Gastrocnemius medialis (tissue), 4 donors: ENCODE results near the gene STARD13. TPM values are rescaled to one million over a fixed set of nuclear protein-coding genes. Genes with fewer than 3 reads are reported as not detected.

Experiments
- ATAC-seq, 2 donors: fragments of 150-250 bp; one replicate each; pipeline ENCODE4 v1.9.1; 2016
- DNase-seq, 2 donors: peaks; one replicate each; pipeline ENCODE4 v3.0.0-alpha.2; 2019
- H3K27ac ChIP-seq, 4 donors: fragments of 200-600 bp; sonication (generic); 1 replicate in 1 of 4; 2 replicates in 3 of 4; pipeline ENCODE4 v1.5.1; 2016 to 2018; ENCODE audit warnings: mild to moderate bottlenecking in 2 of 4, moderate library complexity in 1 of 4
- H3K27me3 ChIP-seq, 3 donors: fragments of 200-600 bp; sonication (generic) in 2 of 3; 1 replicate in 1 of 3; 2 replicates in 2 of 3; pipeline versions ENCODE4 v1.5.1 to v1.6.0; 2016 to 2019; ENCODE audit warnings: mild to moderate bottlenecking in 1 of 3, moderate library complexity in 1 of 3
- H3K36me3 ChIP-seq, 2 donors: fragments of 200-600 bp; sonication (generic) in 1 of 2; one replicate each; pipeline ENCODE4 v1.5.1; 2017 to 2018
- H3K4me1 ChIP-seq, 2 donors: fragments of 200-600 bp; sonication (generic) in 1 of 2; one replicate each; pipeline ENCODE4 v1.5.1; 2016 to 2017; ENCODE audit warnings: mild to moderate bottlenecking in 2 of 2
- H3K4me3 ChIP-seq, 4 donors: fragments of 200-600 bp; sonication (generic) in 3 of 4; 1 replicate in 1 of 4; 2 replicates in 3 of 4; pipeline ENCODE4 v1.5.1; 2016 to 2019; ENCODE audit warnings: mild to moderate bottlenecking in 2 of 4
- H3K9me3 ChIP-seq, 3 donors: fragments of 200-600 bp; sonication (generic) in 2 of 3; 1 replicate in 1 of 3; 2 replicates in 2 of 3; pipeline ENCODE4 v1.5.1; 2016 to 2019
- POLR2A ChIP-seq, 2 donors: fragments of 450-650 bp; IDR thresholded peaks; one replicate each; pipeline ENCODE4 v1.6.1; 2017; ENCODE audit warnings: antibody characterized with exemption in 2 of 2, mild to moderate bottlenecking in 2 of 2, moderate library complexity in 2 of 2
- in situ Hi-C, 4 donors: fragments of 200-750 bp; cut with MboI; loops; one replicate each; pipeline versions ENCODE4 v1.15.0 to v1.8.0; 2017; ENCODE audit warnings: low sequenced_read_pairs in 4 of 4
- intact Hi-C: fragments of 100-400 bp; cut with DNase I; formaldehyde crosslinking; loops from one replicate; pipeline ENCODE4 v1.15.1; 2023; ENCODE audit warnings: low total_unique reads
- total RNA-seq, 4 donors: library from RNA; depleted of rRNA; stranded (reverse); fragments of >200 nt; gene quantifications; one replicate each; pipeline versions ENCODE4 v1.1.0 to v1.2.3, GENCODE V29; 2016
- TF ChIP-seq, protein P1 (sequence below), 5 experiments: fragments of 450-650 bp in 3 of 5; fragments of 200-600 bp in 2 of 5; sonication (generic) in 2 of 5; IDR thresholded peaks in 4 of 5; conservative IDR thresholded peaks in 1 of 5; 1 replicate in 4 of 5; 2 replicates in 1 of 5; pipeline ENCODE4 v1.5.1; 2016 to 2019; ENCODE audit warnings: antibody characterized with exemption in 5 of 5, mild to moderate bottlenecking in 3 of 5, moderate library complexity in 3 of 5

Gene STARD13
- total RNA-seq, 4 donors from 2014 or later = 7.7 to 19.3 (median 12.0) TPM

DNA sequence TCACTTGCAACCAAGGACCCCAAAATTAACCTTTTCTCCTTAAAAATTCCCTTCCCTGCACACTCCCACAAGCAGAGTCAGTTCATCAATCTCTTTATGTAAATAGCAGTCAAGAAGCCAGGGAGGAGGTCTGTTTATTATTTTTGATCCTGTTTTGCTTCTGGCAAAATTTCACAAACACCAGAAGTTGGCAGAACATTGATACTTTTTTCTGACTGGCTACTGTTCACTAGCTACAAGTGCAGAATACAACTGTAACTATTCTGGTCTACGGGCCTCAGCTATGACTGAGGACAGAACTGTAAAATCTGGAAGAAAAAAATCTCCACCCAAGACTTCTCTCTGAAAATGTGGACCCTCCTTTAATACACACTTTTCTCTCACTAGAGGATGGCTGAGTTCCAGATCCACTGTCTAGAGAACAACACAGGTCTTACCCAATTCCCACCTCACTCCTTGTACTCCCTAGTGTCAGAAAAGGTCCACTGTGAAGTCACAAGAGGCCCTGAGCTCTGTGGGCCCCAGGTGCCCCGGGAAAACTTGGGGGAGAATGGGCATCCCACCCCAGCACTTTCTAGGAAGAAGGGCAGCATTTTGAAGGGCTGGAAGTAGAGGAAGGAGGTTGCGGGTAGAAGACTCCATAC, 14.5 kb downstream of the STARD13 start:
- peak overlapping the region in 2 of 4 donors; percentile 16 to 24 for H3K27ac ChIP-seq
- H3K36me3 ChIP-seq = no peaks in the 10 kb centered on the region
- H3K27me3 ChIP-seq = no peaks in the 10 kb centered on the region
- TF ChIP-seq, protein P1, sequence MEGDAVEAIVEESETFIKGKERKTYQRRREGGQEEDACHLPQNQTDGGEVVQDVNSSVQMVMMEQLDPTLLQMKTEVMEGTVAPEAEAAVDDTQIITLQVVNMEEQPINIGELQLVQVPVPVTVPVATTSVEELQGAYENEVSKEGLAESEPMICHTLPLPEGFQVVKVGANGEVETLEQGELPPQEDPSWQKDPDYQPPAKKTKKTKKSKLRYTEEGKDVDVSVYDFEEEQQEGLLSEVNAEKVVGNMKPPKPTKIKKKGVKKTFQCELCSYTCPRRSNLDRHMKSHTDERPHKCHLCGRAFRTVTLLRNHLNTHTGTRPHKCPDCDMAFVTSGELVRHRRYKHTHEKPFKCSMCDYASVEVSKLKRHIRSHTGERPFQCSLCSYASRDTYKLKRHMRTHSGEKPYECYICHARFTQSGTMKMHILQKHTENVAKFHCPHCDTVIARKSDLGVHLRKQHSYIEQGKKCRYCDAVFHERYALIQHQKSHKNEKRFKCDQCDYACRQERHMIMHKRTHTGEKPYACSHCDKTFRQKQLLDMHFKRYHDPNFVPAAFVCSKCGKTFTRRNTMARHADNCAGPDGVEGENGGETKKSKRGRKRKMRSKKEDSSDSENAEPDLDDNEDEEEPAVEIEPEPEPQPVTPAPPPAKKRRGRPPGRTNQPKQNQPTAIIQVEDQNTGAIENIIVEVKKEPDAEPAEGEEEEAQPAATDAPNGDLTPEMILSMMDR (IDR thresholded peaks at IDR 0.05 in 4 of 5, conservative IDR thresholded peaks at IDR 0.05 in 1 of 5) = no peak
- TF ChIP-seq POLR2A (IDR thresholded peaks at IDR 0.05) = no peak
- H3K4me3 ChIP-seq = no peak overlapping the region
- H3K4me1 ChIP-seq = peaks cover 24 to 31% of the 10 kb centered on the region in 2 donors
- intact Hi-C loops (loop anchor here (1.0 kb wide), 1 partner anchor 8 kb away; no protein-coding TSS in a partner anchor), in situ Hi-C loops (no loop called here)
- DNase-seq (no peak), ATAC-seq (peak; percentile 46 to 62)
- no peaks in the 10 kb centered on the region for H3K9me3 ChIP-seq

DNA sequence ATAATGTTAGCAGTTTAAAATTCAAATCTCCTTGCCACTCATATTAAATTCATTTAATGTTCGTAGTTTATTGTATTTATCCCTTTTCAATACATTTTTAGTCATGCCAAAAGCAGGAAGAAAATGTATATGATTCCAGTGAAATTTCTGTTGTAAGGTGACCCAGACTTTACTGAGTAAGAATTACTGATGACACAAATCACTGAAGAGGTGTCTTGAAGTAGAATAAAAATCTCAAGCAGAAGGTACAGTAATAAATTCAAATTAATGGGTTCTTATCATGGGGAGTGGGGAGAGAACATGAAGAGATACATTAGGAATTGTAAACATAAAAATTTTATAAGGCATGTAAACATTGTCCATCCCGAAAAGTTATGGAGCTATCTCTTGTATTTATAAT, 19.9 kb downstream of the STARD13 start:
- Histone ChIP-seq H3K4me3 (no peak overlapping the region), H3K4me1 (peaks cover 35 to 53% of the 10 kb centered on the region in 2 donors), H3K27ac (no peak overlapping the region), H3K9me3 (no peaks in the 10 kb centered on the region), H3K36me3 (no peaks in the 10 kb centered on the region), H3K27me3 (no peaks in the 10 kb centered on the region)
- DNase-seq = no peak
- TF ChIP-seq, protein P1 (IDR thresholded peaks at IDR 0.05 in 4 of 5, conservative IDR thresholded peaks at IDR 0.05 in 1 of 5) = no peak
- TF ChIP-seq POLR2A (IDR thresholded peaks at IDR 0.05) = no peak
- in situ Hi-C loops (no loop called here), intact Hi-C loops (loop anchor here (2.0 kb wide), 1 partner anchor 15 kb away; no protein-coding TSS in a partner anchor)
- no peak for ATAC-seq

DNA sequence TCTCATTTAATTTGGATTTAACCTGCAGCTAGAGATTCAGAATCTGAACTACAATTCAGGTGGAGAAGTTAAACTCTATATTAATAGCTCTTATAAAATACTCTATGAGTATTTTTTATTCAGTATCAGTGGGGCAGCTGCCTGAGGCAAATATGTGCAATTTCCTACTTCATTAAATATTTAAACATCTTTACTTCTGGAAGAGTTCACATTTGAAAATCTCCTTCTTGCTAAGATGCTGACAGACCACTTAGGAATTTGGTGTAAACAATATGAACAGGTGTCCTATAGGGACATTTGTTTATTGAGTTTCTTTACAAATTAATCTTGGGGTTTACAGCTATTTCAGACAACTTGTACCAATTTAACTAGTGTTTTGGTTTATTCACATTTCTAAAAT, 20.4 kb downstream of the STARD13 start:
- intact Hi-C loops = loop anchor here (2.0 kb wide), 1 partner anchor 16 kb away; no protein-coding TSS in a partner anchor
- no peaks in the 10 kb centered on the region for H3K36me3 ChIP-seq
- TF ChIP-seq POLR2A (IDR thresholded peaks at IDR 0.05) = no peak
- TF ChIP-seq, protein P1 (IDR thresholded peaks at IDR 0.05 in 4 of 5, conservative IDR thresholded peaks at IDR 0.05 in 1 of 5) = no peak
- DNase-seq = no peak
- ATAC-seq = no peak
- peaks cover 36 to 57% of the 10 kb centered on the region in 2 donors for H3K4me1 ChIP-seq
- in situ Hi-C loops = no loop called here
- no peak overlapping the region for H3K27ac ChIP-seq
- H3K27me3 ChIP-seq = no peaks in the 10 kb centered on the region
- no peak overlapping the region for H3K4me3 ChIP-seq
- no peaks in the 10 kb centered on the region for H3K9me3 ChIP-seq

DNA sequence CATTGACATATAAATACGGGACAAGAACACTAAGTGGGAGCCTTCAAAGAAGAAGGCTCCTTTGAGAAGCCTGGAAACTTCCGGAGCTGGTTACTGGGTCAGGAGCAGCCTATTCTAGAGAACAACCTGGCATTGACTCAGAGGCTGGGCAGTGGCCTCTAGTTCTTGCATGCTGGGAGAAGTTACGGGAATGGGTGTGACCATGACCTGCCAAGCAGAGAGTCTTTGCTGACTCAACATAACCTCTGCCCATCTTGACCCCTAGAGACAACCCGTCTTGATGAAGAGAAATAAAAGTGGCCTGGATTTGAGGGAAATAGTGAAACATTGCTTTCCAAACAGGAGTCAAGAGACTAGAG, 21.0 kb downstream of the STARD13 start:
- H3K27ac ChIP-seq = peak overlapping the region in 1 of 4 donors; percentile 28
- in situ Hi-C loops (no loop called here), intact Hi-C loops (loop anchor here (2.0 kb wide), 1 partner anchor 16 kb away; no protein-coding TSS in a partner anchor)
- H3K36me3 ChIP-seq = no peaks in the 10 kb centered on the region
- no peaks in the 10 kb centered on the region for H3K27me3 ChIP-seq
- no peaks in the 10 kb centered on the region for H3K9me3 ChIP-seq
- H3K4me1 ChIP-seq = peaks cover 38 to 63% of the 10 kb centered on the region in 2 donors
- DNase-seq (no peak), ATAC-seq (peak in 1 of 2 donors; percentile 21)
- no peak overlapping the region for H3K4me3 ChIP-seq
- no peak for TF ChIP-seq POLR2A (IDR thresholded peaks at IDR 0.05)
- TF ChIP-seq, protein P1 (IDR thresholded peaks at IDR 0.05 in 4 of 5, conservative IDR thresholded peaks at IDR 0.05 in 1 of 5) = no peak
